Measurements from ENCODE around the gene GNAT1.
"Not testable (repeated sequence)": the region's sequence is repeated elsewhere in the genome, so short reads cannot be mapped to it uniquely, and the experiment has no call there.

DNA sequence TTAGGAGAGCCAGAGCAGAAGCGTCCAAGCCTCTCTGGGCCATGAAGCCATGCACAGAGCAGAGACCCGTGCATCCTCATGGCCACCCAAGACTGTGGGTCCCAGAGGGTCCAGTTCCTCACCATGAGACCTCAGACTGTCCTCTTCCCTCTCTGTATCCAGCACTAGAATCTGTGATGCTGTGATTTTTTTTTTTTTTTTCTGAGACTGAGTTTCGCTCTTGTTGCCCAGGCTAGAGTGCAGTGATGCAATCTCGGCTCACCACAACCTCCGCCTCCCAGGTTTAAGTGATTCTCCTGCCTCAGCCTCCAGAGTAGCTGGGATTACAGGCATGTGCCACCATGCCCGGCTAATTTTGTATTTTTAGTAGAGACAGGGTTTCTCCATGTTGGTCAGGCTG is 53.4 kb downstream of the GNAT1 start:
- TF ChIP-seq, protein P1, sequence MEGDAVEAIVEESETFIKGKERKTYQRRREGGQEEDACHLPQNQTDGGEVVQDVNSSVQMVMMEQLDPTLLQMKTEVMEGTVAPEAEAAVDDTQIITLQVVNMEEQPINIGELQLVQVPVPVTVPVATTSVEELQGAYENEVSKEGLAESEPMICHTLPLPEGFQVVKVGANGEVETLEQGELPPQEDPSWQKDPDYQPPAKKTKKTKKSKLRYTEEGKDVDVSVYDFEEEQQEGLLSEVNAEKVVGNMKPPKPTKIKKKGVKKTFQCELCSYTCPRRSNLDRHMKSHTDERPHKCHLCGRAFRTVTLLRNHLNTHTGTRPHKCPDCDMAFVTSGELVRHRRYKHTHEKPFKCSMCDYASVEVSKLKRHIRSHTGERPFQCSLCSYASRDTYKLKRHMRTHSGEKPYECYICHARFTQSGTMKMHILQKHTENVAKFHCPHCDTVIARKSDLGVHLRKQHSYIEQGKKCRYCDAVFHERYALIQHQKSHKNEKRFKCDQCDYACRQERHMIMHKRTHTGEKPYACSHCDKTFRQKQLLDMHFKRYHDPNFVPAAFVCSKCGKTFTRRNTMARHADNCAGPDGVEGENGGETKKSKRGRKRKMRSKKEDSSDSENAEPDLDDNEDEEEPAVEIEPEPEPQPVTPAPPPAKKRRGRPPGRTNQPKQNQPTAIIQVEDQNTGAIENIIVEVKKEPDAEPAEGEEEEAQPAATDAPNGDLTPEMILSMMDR (IDR thresholded peaks at IDR 0.05; ENCODE audit: low read depth, low read length) = not testable (repeated sequence)
- not testable (repeated sequence) for TF ChIP-seq EZH2phosphoT487 (IDR thresholded peaks at IDR 0.05; ENCODE audit: low read depth)

All from OCI-LY3 (cell line).